ENCODE measurements around the gene TMEM151A. TPM values are rescaled to one million over a fixed set of nuclear protein-coding genes. Genes with fewer than 3 reads are reported as not detected.
"Not testable (repeated sequence)": the region's sequence is repeated elsewhere in the genome, so short reads cannot be mapped to it uniquely, and the experiment has no call there.

TMEM151A gene
- total RNA-seq: not detected

- no peaks in the 10 kb centered on the region for H3K36me3 Mint-ChIP-seq
- H3K27ac Mint-ChIP-seq: no peak within 1 kb of the TSS
- DNase-seq (ENCODE audit: low spot score in 2 of 2) (peak in 1 of 2 donors; percentile 57), ATAC-seq (no peak)
- no peaks in the 10 kb centered on the region for H3K9me3 Mint-ChIP-seq
Observed at GRCh38 chr11:66291706-66292542, at the start of gene TMEM151A. TSS of gene TMEM151A (plus strand) at chr11:66291894. CDS start at chr11:66292014, 120 bp downstream.

GRCh38 chr11:66242095-66242765 is 49.5 kb upstream of the TMEM151A start:
- Mint-ChIP-seq H3K36me3 (no peaks in the 10 kb centered on the region), H3K9me3 (no peaks in the 10 kb centered on the region), H3K27ac (peak overlapping the region; percentile 40 to 69)
- no peak for DNase-seq (ENCODE audit: low spot score in 2 of 2)
- no peak for ATAC-seq

- ATAC-seq: peak in 1 of 2 donors; percentile 8
- H3K9me3 Mint-ChIP-seq: no peaks in the 10 kb centered on the region
- peak overlapping the region; percentile 81 to 83 for H3K27ac Mint-ChIP-seq
- no peaks in the 10 kb centered on the region for H3K36me3 Mint-ChIP-seq
- DNase-seq (ENCODE audit: low spot score in 2 of 2): no peak
Observed at GRCh38 chr11:66243782-66244535, 47.7 kb upstream of the TMEM151A start.

GRCh38 chr11:66247295-66247694 is 44.4 kb upstream of the TMEM151A start:
- DNase-seq (ENCODE audit: low spot score in 2 of 2) (no peak), ATAC-seq (no peak)
- H3K9me3 Mint-ChIP-seq: no peaks in the 10 kb centered on the region
- H3K27ac Mint-ChIP-seq: peak overlapping the region; percentile 8 to 73
- no peaks in the 10 kb centered on the region for H3K36me3 Mint-ChIP-seq

GRCh38 chr11:66247801-66248200 is 43.9 kb upstream of the TMEM151A start:
- H3K27ac Mint-ChIP-seq: peak overlapping the region; percentile 8 to 73
- H3K36me3 Mint-ChIP-seq: no peaks in the 10 kb centered on the region
- H3K9me3 Mint-ChIP-seq: no peaks in the 10 kb centered on the region
- ATAC-seq: no peak
- no peak for DNase-seq (ENCODE audit: low spot score in 2 of 2)

GRCh38 chr11:66248903-66249302 is 42.8 kb upstream of the TMEM151A start:
- ATAC-seq: peak in 1 of 2 donors; percentile 41
- no peaks in the 10 kb centered on the region for H3K9me3 Mint-ChIP-seq

GRCh38 chr11:66251809-66252208 is 39.9 kb upstream of the TMEM151A start:
- Mint-ChIP-seq H3K36me3 (no peaks in the 10 kb centered on the region), H3K27ac (peak overlapping the region in 1 of 2 donors; percentile 78), H3K9me3 (no peaks in the 10 kb centered on the region)
- ATAC-seq (no peak), DNase-seq (ENCODE audit: low spot score in 2 of 2) (no peak)

More at GRCh38 chr11:66248903-66249302, 42.8 kb upstream of the TMEM151A start:
- no peak for DNase-seq (ENCODE audit: low spot score in 2 of 2)
- Mint-ChIP-seq H3K36me3 (no peaks in the 10 kb centered on the region), H3K27ac (peak overlapping the region in 1 of 2 donors; percentile 54)

GRCh38 chr11:66253081-66253480 is 38.6 kb upstream of the TMEM151A start:
- not testable (repeated sequence) for H3K36me3 Mint-ChIP-seq; ATAC-seq; H3K9me3 Mint-ChIP-seq; DNase-seq (ENCODE audit: low spot score in 2 of 2)
- peak overlapping the region; percentile 65 for H3K27ac Mint-ChIP-seq

- Mint-ChIP-seq H3K9me3 (no peaks in the 10 kb centered on the region), H3K36me3 (peaks cover 16 to 20% of the 10 kb centered on the region in 2 donors), H3K27ac (peak overlapping the region; percentile 84 to 96)
- DNase-seq (ENCODE audit: low spot score in 2 of 2): no peak
- ATAC-seq: peak in 1 of 2 donors; percentile 1
Observed at GRCh38 chr11:66258473-66258893, 33.2 kb upstream of the TMEM151A start.

- Mint-ChIP-seq H3K36me3 (peaks cover 16 to 20% of the 10 kb centered on the region in 2 donors), H3K9me3 (no peaks in the 10 kb centered on the region), H3K27ac (peak overlapping the region; percentile 84 to 96)
- ATAC-seq: no peak
- no peak for DNase-seq (ENCODE audit: low spot score in 2 of 2)
Observed at GRCh38 chr11:66259225-66259624, 32.5 kb upstream of the TMEM151A start.

- ATAC-seq (no peak), DNase-seq (ENCODE audit: low spot score in 2 of 2) (no peak)
- H3K27ac Mint-ChIP-seq: no peak overlapping the region
- no peaks in the 10 kb centered on the region for H3K9me3 Mint-ChIP-seq
- H3K36me3 Mint-ChIP-seq: peaks cover 16 to 20% of the 10 kb centered on the region in 2 donors
Observed at GRCh38 chr11:66259956-66260355, 31.7 kb upstream of the TMEM151A start.

- ATAC-seq: no peak
- Mint-ChIP-seq H3K27ac (peak overlapping the region in 1 of 2 donors; percentile 55), H3K36me3 (peaks cover 16 to 20% of the 10 kb centered on the region in 2 donors), H3K9me3 (no peaks in the 10 kb centered on the region)
- no peak for DNase-seq (ENCODE audit: low spot score in 2 of 2)
Observed at GRCh38 chr11:66261578-66261977, 30.1 kb upstream of the TMEM151A start.

- Mint-ChIP-seq H3K9me3 (no peaks in the 10 kb centered on the region), H3K27ac (peak overlapping the region in 1 of 2 donors; percentile 68), H3K36me3 (peaks cover 16 to 20% of the 10 kb centered on the region in 2 donors)
- ATAC-seq (no peak), DNase-seq (ENCODE audit: low spot score in 2 of 2) (no peak)
Observed at GRCh38 chr11:66262191-66262590, 29.5 kb upstream of the TMEM151A start.

GRCh38 chr11:66262696-66263095 is 29.0 kb upstream of the TMEM151A start:
- DNase-seq (ENCODE audit: low spot score in 2 of 2) (no peak), ATAC-seq (no peak)
- Mint-ChIP-seq H3K27ac (peak overlapping the region in 1 of 2 donors; percentile 38), H3K36me3 (peaks cover 16 to 20% of the 10 kb centered on the region in 2 donors), H3K9me3 (no peaks in the 10 kb centered on the region)

GRCh38 chr11:66263231-66263630 is 28.5 kb upstream of the TMEM151A start:
- Mint-ChIP-seq H3K9me3 (no peaks in the 10 kb centered on the region), H3K36me3 (peaks cover 17 to 20% of the 10 kb centered on the region in 2 donors), H3K27ac (peak overlapping the region in 1 of 2 donors; percentile 38)
- DNase-seq (ENCODE audit: low spot score in 2 of 2): no peak
- no peak for ATAC-seq

GRCh38 chr11:66263785-66264184 is 27.9 kb upstream of the TMEM151A start:
- peaks cover 15 to 18% of the 10 kb centered on the region in 2 donors for H3K36me3 Mint-ChIP-seq
- H3K27ac Mint-ChIP-seq: no peak overlapping the region
- H3K9me3 Mint-ChIP-seq: no peaks in the 10 kb centered on the region
- ATAC-seq (no peak), DNase-seq (ENCODE audit: low spot score in 2 of 2) (no peak)
